ENCODE data around the gene RAB39A.

GRCh38 chr11:107931206-107931605 is 3.0 kb downstream of the RAB39A start:
- TF ChIP-seq FOXA1 (IDR thresholded peaks at IDR 0.05) (no peak), HDGF (IDR thresholded peaks at IDR 0.05; ENCODE audit: borderline replicate concordance) (no peak)

All from HEK293T (cell line).